Neural crest cell (in vitro differentiated cells): ENCODE results near the gene CXCL16. TPM values are rescaled to one million over a fixed set of nuclear protein-coding genes. Genes with fewer than 3 reads are reported as not detected.

Experiments
- DNase-seq: peaks from one replicate; pipeline ENCODE4 v3.0.0; 2021; ENCODE audit warnings: low read depth, mixed read lengths, low spot score
- H3K27ac Mint-ChIP-seq: one replicate; pipeline ENCODE4 v1.8.0; 2021; ENCODE audit warnings: mild to moderate bottlenecking, mixed read lengths; ENCODE audit not compliant: unreplicated experiment
- H3K27me3 Mint-ChIP-seq: 2 replicates; pipeline ENCODE4 v1.8.0; 2021; ENCODE audit warnings: low read depth, mild to moderate bottlenecking, mixed read lengths
- H3K36me3 Mint-ChIP-seq: 2 replicates; pipeline ENCODE4 v1.8.0; 2021; ENCODE audit warnings: low read depth, mild to moderate bottlenecking, mixed read lengths
- H3K4me1 Mint-ChIP-seq: 2 replicates; pipeline ENCODE4 v1.8.0; 2021; ENCODE audit warnings: mixed read lengths
- H3K4me3 Mint-ChIP-seq: one replicate; pipeline ENCODE4 v1.8.0; 2021; ENCODE audit warnings: mild to moderate bottlenecking, mixed read lengths
- H3K9me3 Mint-ChIP-seq: 2 replicates; pipeline ENCODE4 v1.8.0; 2021; ENCODE audit warnings: mixed read lengths
- CTCF ChIP-seq: fragments of 200-600 bp; sonication (generic); conservative IDR thresholded peaks from 2 replicates; pipeline ENCODE4 v1.5.0; 2021; ENCODE audit warnings: antibody characterized with exemption, mild to moderate bottlenecking
- total RNA-seq: library from RNA; stranded (reverse); gene quantifications from 2 replicates; pipeline ENCODE4 v1.2.1, GENCODE V29; 2021

CXCL16 gene
- total RNA-seq, 1 donor from 2014 or later = not detected

GRCh38 chr17:4720787-4721186 lies 18.9 kb downstream of the CXCL16 start:
- TF ChIP-seq CTCF = no peak
- H3K9me3 Mint-ChIP-seq = no peaks in the 10 kb centered on the region
- H3K27ac Mint-ChIP-seq = peak overlapping the region; percentile 80
- H3K27me3 Mint-ChIP-seq = peaks cover 3% of the 10 kb centered on the region
- no peaks in the 10 kb centered on the region for H3K4me1 Mint-ChIP-seq
- H3K4me3 Mint-ChIP-seq = no peak overlapping the region
- DNase-seq = no peak
- no peaks in the 10 kb centered on the region for H3K36me3 Mint-ChIP-seq

- Mint-ChIP-seq H3K9me3 (no peaks in the 10 kb centered on the region), H3K4me3 (no peak overlapping the region), H3K27ac (no peak overlapping the region), H3K36me3 (no peaks in the 10 kb centered on the region), H3K27me3 (no peaks in the 10 kb centered on the region), H3K4me1 (no peaks in the 10 kb centered on the region)
- no peak for DNase-seq
- no peak for TF ChIP-seq CTCF
These were observed 20.0 kb downstream of the CXCL16 start for GRCh38 chr17:4719684-4720221.

GRCh38 chr17:4719146-4719545 lies 20.6 kb downstream of the CXCL16 start:
- H3K9me3 Mint-ChIP-seq = no peaks in the 10 kb centered on the region
- no peaks in the 10 kb centered on the region for H3K36me3 Mint-ChIP-seq
- no peaks in the 10 kb centered on the region for H3K27me3 Mint-ChIP-seq
- DNase-seq = no peak
- H3K27ac Mint-ChIP-seq = no peak overlapping the region
- no peaks in the 10 kb centered on the region for H3K4me1 Mint-ChIP-seq
- no peak for TF ChIP-seq CTCF
- no peak overlapping the region for H3K4me3 Mint-ChIP-seq

GRCh38 chr17:4718276-4718675 lies 21.5 kb downstream of the CXCL16 start:
- no peaks in the 10 kb centered on the region for H3K36me3 Mint-ChIP-seq
- no peaks in the 10 kb centered on the region for H3K27me3 Mint-ChIP-seq
- no peak for TF ChIP-seq CTCF
- H3K4me1 Mint-ChIP-seq = no peaks in the 10 kb centered on the region
- no peaks in the 10 kb centered on the region for H3K9me3 Mint-ChIP-seq
- no peak overlapping the region for H3K27ac Mint-ChIP-seq
- DNase-seq = no peak
- H3K4me3 Mint-ChIP-seq = no peak overlapping the region

GRCh38 chr17:4717791-4718190 lies 21.9 kb downstream of the CXCL16 start:
- no peak overlapping the region for H3K4me3 Mint-ChIP-seq
- no peak for TF ChIP-seq CTCF
- H3K27me3 Mint-ChIP-seq = no peaks in the 10 kb centered on the region
- H3K27ac Mint-ChIP-seq = no peak overlapping the region
- no peaks in the 10 kb centered on the region for H3K9me3 Mint-ChIP-seq
- no peaks in the 10 kb centered on the region for H3K36me3 Mint-ChIP-seq
- no peaks in the 10 kb centered on the region for H3K4me1 Mint-ChIP-seq
- DNase-seq = no peak

GRCh38 chr17:4716081-4716480 lies 23.6 kb downstream of the CXCL16 start:
- H3K27ac Mint-ChIP-seq = no peak overlapping the region
- H3K4me3 Mint-ChIP-seq = no peak overlapping the region
- no peaks in the 10 kb centered on the region for H3K27me3 Mint-ChIP-seq
- no peak for DNase-seq
- TF ChIP-seq CTCF = no peak
- no peaks in the 10 kb centered on the region for H3K36me3 Mint-ChIP-seq
- H3K4me1 Mint-ChIP-seq = peaks cover 5% of the 10 kb centered on the region
- no peaks in the 10 kb centered on the region for H3K9me3 Mint-ChIP-seq
